DMS114 treated with DMSO at 0.1 percent for 48 hours (cell line): ENCODE measurements around the gene IL21R.
"Not testable (repeated sequence)": the region's sequence is repeated elsewhere in the genome, so short reads cannot be mapped to it uniquely, and the experiment has no call there.

ENCODE experiments used
- DNase-seq: peaks from one replicate; lab custom pipeline; 2025; ENCODE audit not compliant: unreplicated experiment; lab: John Stamatoyannopoulos, UW

The IL21R gene

GRCh38 chr16:27400751-27401620, 988 bp upstream of the IL21R start:
- no peak for DNase-seq

- DNase-seq = no peak
Measured at GRCh38 chr16:27402569-27402963, 592 bp downstream of the IL21R start.

- DNase-seq = no peak
Measured at GRCh38 chr16:27402964-27403600, 1.1 kb downstream of the IL21R start.

GRCh38 chr16:27403601-27403992, 1.6 kb downstream of the IL21R start:
- no peak for DNase-seq

GRCh38 chr16:27404163-27404823, 2.3 kb downstream of the IL21R start:
- DNase-seq = no peak

- DNase-seq = no peak
Measured at GRCh38 chr16:27405546-27406451, 3.8 kb downstream of the IL21R start.

GRCh38 chr16:27406511-27407128, 4.6 kb downstream of the IL21R start:
- no peak for DNase-seq

- DNase-seq = no peak
Measured at GRCh38 chr16:27407133-27407532, 5.2 kb downstream of the IL21R start.

GRCh38 chr16:27408012-27408601, 6.1 kb downstream of the IL21R start:
- DNase-seq = no peak

- DNase-seq = no peak
Measured at GRCh38 chr16:27408602-27409031, 6.6 kb downstream of the IL21R start.

- not testable (repeated sequence) for DNase-seq
Measured at GRCh38 chr16:27409958-27410357, 8.0 kb downstream of the IL21R start.

- no peak for DNase-seq
Measured at GRCh38 chr16:27410761-27411160, 8.8 kb downstream of the IL21R start.

- no peak for DNase-seq
Measured at GRCh38 chr16:27413956-27414355, 12.0 kb downstream of the IL21R start.

GRCh38 chr16:27414788-27415431, 12.9 kb downstream of the IL21R start:
- DNase-seq = no peak

- DNase-seq = no peak
Measured at GRCh38 chr16:27417047-27417671, 15.2 kb downstream of the IL21R start.

- no peak for DNase-seq
Measured at GRCh38 chr16:27421961-27422740, 20.2 kb downstream of the IL21R start.

- DNase-seq = no peak
Measured at GRCh38 chr16:27424772-27425498, 23.0 kb downstream of the IL21R start.

- no peak for DNase-seq
Measured at GRCh38 chr16:27425961-27426360, 24.0 kb downstream of the IL21R start.
